Aorta (tissue), 5 donors: ENCODE measurements around the gene ADD3. TPM values are rescaled to one million over a fixed set of nuclear protein-coding genes. Genes with fewer than 3 reads are reported as not detected.

ENCODE experiments used
- ATAC-seq: fragments of 200-7000 bp; cut with Tn5 transposase; one replicate; pipeline ENCODE4 v1.9.1; 2022; ENCODE audit warnings: moderate library complexity; ENCODE audit not compliant: low FRiP score
- DNase-seq, 2 donors: peaks; one replicate each; pipeline ENCODE4 v3.0.0-alpha.2; 2020
- H3K27ac ChIP-seq, 2 donors: one replicate each; pipeline ENCODE4 v1.5.1; 2013; ENCODE audit warnings: low read length in 2 of 2, mild to moderate bottlenecking in 2 of 2, moderate library complexity in 2 of 2, control low read depth in 1 of 2, inconsistent platforms in 1 of 2, low read depth in 1 of 2
- H3K27me3 ChIP-seq, 2 donors: one replicate each; pipeline ENCODE4 v1.6.1; 2013; ENCODE audit warnings: control low read depth in 1 of 2, low read length in 1 of 2, mild to moderate bottlenecking in 1 of 2, moderate library complexity in 1 of 2; ENCODE audit not compliant: insufficient read depth in 2 of 2, control insufficient read depth in 1 of 2
- H3K36me3 ChIP-seq, 2 donors: one replicate each; pipeline ENCODE4 v1.6.1; 2013; ENCODE audit warnings: control low read depth in 1 of 2, low read length in 1 of 2, mild to moderate bottlenecking in 1 of 2; ENCODE audit not compliant: insufficient read depth in 2 of 2, control insufficient read depth in 1 of 2
- H3K4me1 ChIP-seq, 2 donors: one replicate each; pipeline ENCODE4 v1.6.1; 2013; ENCODE audit warnings: low read length in 2 of 2, control low read depth in 1 of 2, mild to moderate bottlenecking in 1 of 2, moderate library complexity in 1 of 2; ENCODE audit not compliant: insufficient read depth in 2 of 2, control insufficient read depth in 1 of 2
- H3K4me3 ChIP-seq, 2 donors: one replicate each; pipeline ENCODE4 v1.5.1; 2013; ENCODE audit warnings: low read length in 2 of 2, control low read depth in 1 of 2, mild to moderate bottlenecking in 1 of 2
- H3K9me3 ChIP-seq: one replicate; pipeline ENCODE4 v1.6.1; 2013; ENCODE audit warnings: mild to moderate bottlenecking, low read length; ENCODE audit not compliant: control insufficient read depth
- WGBS, 2 donors: extraction: QIAGEN DNeasy Blood & Tissue Kit; methylation state at CpG; one replicate each; pipeline ENCODE4 v1.1.7; 2013; 5-methylcytosine and 5-hydroxymethylcytosine counted together
- intact Hi-C, 2 donors: fragments of 100-400 bp; cut with DNase I; formaldehyde crosslinking; loops; one replicate each; pipeline versions ENCODE4 v1.14.2 to v1.15.0; 2022
- polyA plus RNA-seq, 2 donors: library from polyadenylated mRNA; stranded (reverse); fragments of 200-250 nt; gene quantifications; one replicate each; pipeline ENCODE4 v1.2.3, GENCODE V29; 2013
- total RNA-seq, 2 donors: library from RNA; stranded (reverse); fragmentation: NEBNext Ultra II Directional; extraction: Animal tissue kit (Norgen Biotek cat#: 25700); gene quantifications; one replicate each; pipeline ENCODE4 v1.2.1, GENCODE V29; 2021
- donor health status: healthy with polysubstance abuse.
- donor health status: Bipolar disorder and iron deficiency.
- donor health status: DM: no; HTN: no; CAD: no.
- donor health status: DM: no; HTN: no; CAD: no.
- donor health status: DM: yes; HTN: yes; CAD: no.

The ADD3 gene
- total and polyA plus RNA-seq, 4 donors = 41.1 to 197 (median 106) TPM

DNA sequence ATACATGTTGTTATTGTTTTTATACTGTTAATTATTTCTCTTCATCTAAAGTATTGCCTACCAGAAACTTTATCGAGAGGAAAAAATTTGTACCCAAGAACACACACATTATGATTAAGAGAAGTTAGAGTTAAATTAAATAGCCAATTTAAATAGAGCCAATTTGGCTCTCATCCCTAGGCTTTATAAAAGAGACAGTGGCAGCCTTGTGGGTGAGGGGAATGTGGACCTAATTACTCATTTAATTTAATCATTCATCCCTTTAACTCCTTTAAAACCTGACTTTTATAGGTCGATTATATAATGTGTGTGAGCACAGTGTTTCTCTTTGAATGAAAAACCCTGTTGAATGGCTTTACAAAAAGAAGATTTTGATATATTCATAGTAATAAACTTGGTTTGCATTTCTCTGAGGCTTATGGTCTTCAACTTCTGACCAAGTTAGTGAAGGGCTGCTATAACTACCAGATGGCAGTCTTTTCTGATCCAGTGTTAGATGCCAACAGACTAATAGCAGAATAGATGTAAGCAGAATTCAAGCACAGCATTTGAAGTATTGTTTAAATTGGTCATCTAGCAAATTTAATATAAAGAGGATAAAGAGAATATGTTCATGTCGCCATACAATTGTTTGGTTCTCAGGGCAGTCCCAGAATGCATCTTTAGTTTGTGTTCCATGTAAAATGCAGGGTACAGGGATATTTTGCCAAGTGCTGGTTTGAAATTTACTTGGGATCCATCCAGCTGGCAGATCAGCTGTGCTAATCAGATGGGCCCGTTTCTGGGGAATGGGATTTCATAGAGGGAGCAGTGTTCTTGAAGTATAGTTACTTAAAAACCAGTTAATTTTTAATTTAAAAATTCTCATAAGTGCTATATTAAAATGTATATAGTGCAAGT, 25.3 kb downstream of the ADD3 start:
- no peaks in the 10 kb centered on the region for H3K27me3 ChIP-seq
- intact Hi-C loops = no loop called here
- no peaks in the 10 kb centered on the region for H3K36me3 ChIP-seq
- H3K9me3 ChIP-seq = no peaks in the 10 kb centered on the region
- no peak overlapping the region for H3K4me3 ChIP-seq
- WGBS, 2 donors = 22 to 24% methylated on average over 4 of the region's 4 CpGs
- DNase-seq (no peak), ATAC-seq (no peak)
- no peaks in the 10 kb centered on the region for H3K4me1 ChIP-seq
- H3K27ac ChIP-seq = peak overlapping the region in 1 of 2 donors; percentile 43

DNA sequence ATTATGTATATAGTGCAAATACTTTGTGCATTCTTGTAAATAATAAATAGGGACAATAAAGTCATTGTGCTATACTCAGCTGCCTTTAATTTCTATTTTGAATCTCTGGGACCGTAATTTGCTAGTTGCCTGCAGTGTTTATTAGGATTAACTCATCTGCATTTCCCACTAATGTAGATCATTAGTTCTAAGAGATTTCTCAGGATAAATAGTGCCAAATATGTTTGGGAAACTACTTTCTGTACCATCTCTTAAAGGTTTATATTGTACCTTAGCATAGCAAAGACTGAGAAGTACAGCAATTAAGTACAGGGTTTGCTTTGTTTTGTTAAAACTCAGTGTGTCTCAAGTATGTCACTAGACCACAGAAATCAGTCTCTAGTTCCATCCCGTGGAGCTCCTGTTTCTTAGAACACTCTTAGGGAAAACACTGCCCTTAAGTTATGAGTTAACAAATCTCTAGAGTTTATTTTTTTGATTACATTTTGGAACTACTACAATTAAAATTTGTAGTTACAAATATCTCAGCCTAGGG, 26.0 kb downstream of the ADD3 start:
- no peaks in the 10 kb centered on the region for H3K9me3 ChIP-seq
- no peak overlapping the region for H3K27ac ChIP-seq
- no peaks in the 10 kb centered on the region for H3K36me3 ChIP-seq
- H3K4me1 ChIP-seq = no peaks in the 10 kb centered on the region
- H3K4me3 ChIP-seq = no peak overlapping the region
- DNase-seq (no peak), ATAC-seq (no peak)
- WGBS, 2 donors = 2 to 5% methylated on average over 2 of the region's 2 CpGs
- H3K27me3 ChIP-seq = no peaks in the 10 kb centered on the region
- intact Hi-C loops = no loop called here

DNA sequence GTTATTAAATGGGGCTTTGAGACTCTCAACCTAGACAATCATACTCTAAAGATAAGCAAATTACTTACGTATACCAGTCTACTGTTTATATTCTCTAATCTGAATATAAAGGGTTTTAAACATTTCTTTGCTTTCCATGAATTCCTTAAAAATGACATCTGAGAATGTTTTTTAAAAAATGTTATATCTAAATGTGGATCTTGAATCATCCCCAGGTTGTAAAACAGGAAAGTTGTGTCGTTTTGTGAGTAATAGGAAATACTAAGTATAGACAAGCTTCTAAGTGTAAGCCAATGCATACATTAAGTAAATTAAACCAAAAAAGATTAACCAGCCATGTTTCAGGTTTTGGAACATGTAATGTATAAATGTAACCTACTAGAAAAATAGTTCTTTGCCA, 26.8 kb downstream of the ADD3 start:
- no peaks in the 10 kb centered on the region for H3K4me1 ChIP-seq
- ATAC-seq (no peak), DNase-seq (no peak)
- no peaks in the 10 kb centered on the region for H3K27me3 ChIP-seq
- no peaks in the 10 kb centered on the region for H3K9me3 ChIP-seq
- no peak overlapping the region for H3K27ac ChIP-seq
- intact Hi-C loops = no loop called here
- 4 to 6% methylated on average over 2 of the region's 2 CpGs for WGBS, 2 donors
- H3K36me3 ChIP-seq = no peaks in the 10 kb centered on the region
- H3K4me3 ChIP-seq = no peak overlapping the region

DNA sequence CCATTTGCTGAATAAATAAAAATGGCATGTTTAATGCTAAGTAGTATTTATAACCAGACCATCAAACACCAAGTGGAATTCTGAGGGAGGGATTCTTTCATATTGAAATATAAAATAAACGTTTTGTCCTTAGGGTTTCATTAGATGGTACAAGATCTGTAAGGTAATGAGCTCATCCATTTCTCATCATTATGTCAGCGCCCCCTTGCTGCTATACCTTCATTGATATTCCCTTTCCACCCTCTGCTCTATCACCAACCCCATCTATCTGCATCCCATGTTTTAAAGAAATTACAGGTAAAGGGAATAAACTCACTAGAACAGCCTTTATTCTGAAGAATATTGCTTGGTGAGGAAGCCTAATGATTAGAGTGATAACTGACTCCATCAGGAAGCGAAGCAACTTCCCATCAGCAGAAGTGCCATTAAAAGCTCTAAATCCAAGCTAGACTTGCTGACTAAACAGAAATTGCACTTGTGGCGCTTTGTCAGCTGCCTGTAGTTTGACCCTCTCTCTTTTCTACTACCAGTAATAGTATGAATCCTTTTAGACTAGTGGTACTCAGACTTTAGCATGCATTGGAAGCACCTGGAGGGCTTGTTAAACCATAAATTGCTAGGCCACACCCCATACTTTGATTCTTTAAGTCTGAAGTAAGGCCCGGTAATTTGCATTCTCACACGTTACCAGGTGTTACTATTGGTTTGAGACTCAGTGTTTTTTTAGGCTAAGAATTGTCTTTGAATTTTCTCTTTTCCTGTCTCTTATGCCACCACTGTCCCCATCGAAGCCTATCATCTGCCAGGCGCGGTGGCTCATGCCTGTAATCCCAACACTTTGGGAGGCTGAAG, 27.5 kb downstream of the ADD3 start:
- H3K27me3 ChIP-seq = no peaks in the 10 kb centered on the region
- ATAC-seq (no peak), DNase-seq (no peak)
- no peaks in the 10 kb centered on the region for H3K9me3 ChIP-seq
- H3K27ac ChIP-seq = peak overlapping the region in 1 of 2 donors; percentile 17
- intact Hi-C loops = no loop called here
- WGBS, 2 donors = 84 to 86% methylated on average over 9 of the region's 9 CpGs
- H3K4me1 ChIP-seq = peaks cover 0 to 2% of the 10 kb centered on the region in 2 donors
- H3K4me3 ChIP-seq = no peak overlapping the region
- H3K36me3 ChIP-seq = no peaks in the 10 kb centered on the region

DNA sequence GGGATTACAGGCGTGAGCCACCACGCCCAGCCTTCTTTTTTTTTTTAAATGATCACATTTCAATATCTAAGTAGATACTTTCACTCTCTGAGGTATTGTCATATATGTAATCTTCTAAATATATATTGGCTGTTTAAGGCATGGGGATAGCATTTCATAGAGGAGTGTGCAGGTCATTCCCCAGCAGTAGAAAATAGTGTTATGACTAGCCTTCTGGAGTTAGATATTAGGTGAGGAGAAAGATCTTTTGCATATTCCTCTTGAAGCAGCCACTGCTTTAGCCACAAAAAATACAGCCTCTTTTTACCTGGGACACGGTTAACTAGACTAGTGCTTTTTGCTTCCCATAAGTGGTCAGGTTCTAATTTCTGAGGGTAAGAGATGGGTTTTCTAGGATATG, 28.9 kb downstream of the ADD3 start:
- H3K27ac ChIP-seq = no peak overlapping the region
- H3K9me3 ChIP-seq = no peaks in the 10 kb centered on the region
- 91 to 92% methylated on average over 3 of the region's 3 CpGs for WGBS, 2 donors
- DNase-seq (no peak), ATAC-seq (no peak)
- peaks cover 0 to 4% of the 10 kb centered on the region in 2 donors for H3K4me1 ChIP-seq
- no peaks in the 10 kb centered on the region for H3K36me3 ChIP-seq
- no peaks in the 10 kb centered on the region for H3K27me3 ChIP-seq
- no peak overlapping the region for H3K4me3 ChIP-seq
- intact Hi-C loops = no loop called here

DNA sequence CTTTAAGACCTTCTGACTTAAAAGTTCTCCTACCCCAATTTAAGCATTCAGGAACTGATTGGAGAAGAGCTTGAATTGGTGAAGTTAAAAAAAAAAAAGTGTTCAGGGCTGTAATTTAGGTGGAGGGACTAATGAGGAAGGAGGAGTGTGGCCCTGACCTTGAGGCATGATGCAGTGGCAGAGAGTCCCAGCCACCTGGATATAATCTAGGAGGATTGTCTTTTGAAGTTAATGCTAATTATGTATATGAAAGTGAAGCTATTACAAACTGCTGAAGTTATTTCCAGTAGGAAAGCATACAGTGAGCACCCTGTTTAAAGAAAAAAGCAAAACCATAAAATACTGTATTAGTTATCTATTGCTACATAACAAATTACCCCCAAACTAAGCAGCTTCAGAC, 31.5 kb downstream of the ADD3 start:
- Histone ChIP-seq H3K4me3 (no peak overlapping the region), H3K27me3 (no peaks in the 10 kb centered on the region), H3K4me1 (peaks cover 0 to 4% of the 10 kb centered on the region in 2 donors), H3K27ac (no peak overlapping the region), H3K36me3 (no peaks in the 10 kb centered on the region), H3K9me3 (no peaks in the 10 kb centered on the region)
- no peak for ATAC-seq
- no peak for DNase-seq
- intact Hi-C loops = no loop called here

DNA sequence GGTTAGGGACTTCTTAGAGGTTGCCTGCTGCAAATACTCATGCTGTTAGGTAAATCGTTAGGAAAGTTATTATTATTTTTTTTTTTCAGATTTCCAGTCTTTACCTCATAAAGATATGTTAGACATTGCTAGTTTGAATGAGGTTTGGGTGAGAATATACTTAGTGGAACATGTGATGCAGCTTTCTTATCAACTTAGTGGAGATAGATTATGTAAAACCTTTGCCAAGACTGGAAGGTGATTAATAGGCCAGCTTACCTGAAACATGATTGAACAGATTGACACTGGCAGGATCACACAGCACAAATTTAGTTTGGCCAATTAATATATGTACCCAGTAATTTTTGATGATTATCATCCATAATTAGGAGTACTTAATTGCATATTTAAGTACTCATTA, 32.3 kb downstream of the ADD3 start:
- no peaks in the 10 kb centered on the region for H3K36me3 ChIP-seq
- intact Hi-C loops = no loop called here
- H3K4me3 ChIP-seq = no peak overlapping the region
- DNase-seq (no peak), ATAC-seq (no peak)
- WGBS, 2 donors = 60 to 76% methylated on average over 1 of the region's 1 CpG
- H3K27ac ChIP-seq = no peak overlapping the region
- H3K4me1 ChIP-seq = peaks cover 0 to 4% of the 10 kb centered on the region in 2 donors
- H3K27me3 ChIP-seq = no peaks in the 10 kb centered on the region
- H3K9me3 ChIP-seq = no peaks in the 10 kb centered on the region

DNA sequence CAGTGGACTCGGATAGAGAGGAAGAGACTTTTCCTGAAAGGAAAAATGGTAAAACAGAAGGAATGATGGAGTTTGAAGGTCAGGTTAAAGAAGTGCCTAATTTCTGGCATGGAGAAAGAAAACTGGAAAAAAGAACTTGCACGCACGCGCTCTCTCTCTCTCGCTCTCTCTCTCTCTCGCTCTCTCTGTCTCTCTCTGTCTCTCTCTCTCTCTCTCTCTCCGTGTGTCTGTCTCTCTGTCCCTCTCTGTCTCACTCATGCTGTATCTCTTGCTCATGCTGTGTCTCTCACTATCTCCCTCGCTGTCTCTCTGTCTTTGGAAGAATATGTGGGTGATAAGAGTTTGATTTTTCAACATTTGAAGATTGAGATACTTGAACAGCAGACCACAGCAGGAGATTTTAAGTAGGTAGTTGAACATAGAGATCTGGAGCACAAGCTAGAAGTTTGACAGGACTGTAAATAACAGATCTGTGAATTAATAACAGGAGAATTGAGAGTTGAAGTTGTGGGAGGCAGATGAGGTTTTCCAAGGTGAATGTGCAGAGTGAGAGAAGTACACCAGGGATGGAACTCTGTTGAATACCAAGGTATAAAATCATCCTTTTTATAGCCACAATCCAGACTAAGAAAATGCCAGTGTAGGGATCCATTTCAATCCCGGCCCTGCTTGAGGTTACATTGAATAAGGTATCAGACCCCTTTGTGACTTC, 33.1 kb downstream of the ADD3 start:
- H3K4me3 ChIP-seq = no peak overlapping the region
- no peak for DNase-seq
- H3K27me3 ChIP-seq = no peaks in the 10 kb centered on the region
- peaks cover 0 to 4% of the 10 kb centered on the region in 2 donors for H3K4me1 ChIP-seq
- H3K9me3 ChIP-seq = no peaks in the 10 kb centered on the region
- intact Hi-C loops = no loop called here
- no peaks in the 10 kb centered on the region for H3K36me3 ChIP-seq
- 84 to 91% methylated on average over 9 of the region's 9 CpGs for whole genome bisulfite sequencing, 2 donors
- H3K27ac ChIP-seq = no peak overlapping the region
- no peak for ATAC-seq
